HCT116 (cell line): ENCODE results near the gene VPS11. TPM values are rescaled to one million over a fixed set of nuclear protein-coding genes. Genes with fewer than 3 reads are reported as not detected.

ENCODE experiments used
- ATAC-seq: fragments of 200-7000 bp; cut with Tn5 transposase; 2 replicates; pipeline ENCODE4 v1.9.1; 2020; ENCODE audit warnings: mild to moderate bottlenecking, moderate library complexity
- BruUV-seq: library from RNA; stranded (reverse); fragments of 400-500 nt; replicated peaks from 2 replicates; lab custom pipeline; 2021; lab: Mats Ljungman, UMichigan
- CTCF ChIA-PET: fragments of 300-600 bp; sonication (Branson Sonifier 250); formaldehyde crosslinking; loops from one replicate; lab custom pipeline; 2021; ENCODE audit warnings: antibody characterized with exemption; lab: Charles Lee
- POLR2A ChIA-PET: fragments of 300-600, 350-600 bp; sonication (Branson Sonifier 250); formaldehyde crosslinking; loops from one replicate; lab custom pipeline; 2021; ENCODE audit warnings: antibody characterized with exemption; lab: Charles Lee
- RAD21 ChIA-PET, 2 experiments: fragments of 300-600 bp; sonication (Branson Sonifier 250); formaldehyde crosslinking; loops; one replicate each; lab custom pipeline; 2023; ENCODE audit warnings: low total read pairs in 2 of 2; ENCODE audit not compliant: uncharacterized antibody in 2 of 2, unreplicated experiment in 2 of 2, low non-redundant PET in 1 of 2; lab: Charles Lee
- DNase-seq: peaks from one replicate; pipeline ENCODE4 v3.0.0-alpha.2; 2010; ENCODE audit warnings: low read depth, low spot score
- H2AFZ ChIP-seq: fragments of 200-600 bp; shearing (Covaris generic), sonication (generic); 2 replicates; pipeline ENCODE4 v1.6.1; 2017; ENCODE audit warnings: low read depth, mixed run types, mixed read lengths, antibody characterized with exemption, low read length; ENCODE audit not compliant: poor library complexity, severe bottlenecking
- H3K27ac ChIP-seq: 2 replicates; pipeline ENCODE4 v1.5.1; 2012; ENCODE audit warnings: low read depth, low read length
- H3K27me3 ChIP-seq: fragments of 200-600 bp; sonication (generic); 2 replicates; pipeline ENCODE4 v1.6.1; 2016; ENCODE audit warnings: mixed run types, low read length, mixed read lengths; ENCODE audit not compliant: insufficient read depth
- H3K36me3 ChIP-seq, 2 experiments: fragments of 200-500 bp in 1 of 2; fragments of 200-600 bp in 1 of 2; sonication (Bioruptor generic) in 1 of 2; sonication (generic) in 1 of 2; 2 replicates each; pipeline versions ENCODE4 v1.5.1 to v1.6.1; 2014 to 2016; ENCODE audit warnings: low read length in 2 of 2, inconsistent platforms in 1 of 2, mixed read lengths in 1 of 2, mixed run types in 1 of 2; ENCODE audit not compliant: insufficient read depth in 2 of 2, control insufficient read depth in 1 of 2
- H3K4me1 ChIP-seq, 2 experiments: fragments of 200-600 bp in 1 of 2; sonication (generic) in 1 of 2; 2 replicates each; pipeline versions ENCODE4 v1.5.1 to v1.6.1; 2012 to 2017; ENCODE audit warnings: low read length in 2 of 2, inconsistent platforms in 1 of 2, mild to moderate bottlenecking in 1 of 2, mixed read lengths in 1 of 2, mixed run types in 1 of 2, moderate library complexity in 1 of 2; ENCODE audit not compliant: insufficient read depth in 2 of 2, control insufficient read depth in 1 of 2
- H3K4me2 ChIP-seq: fragments of 200-600 bp; sonication (generic); 2 replicates; pipeline ENCODE4 v1.6.1; 2017; ENCODE audit warnings: mixed run types, low read length, mixed read lengths
- H3K4me3 ChIP-seq, 2 experiments: fragments of 200-600 bp in 1 of 2; sonication (generic) in 1 of 2; replicated peaks in 1 of 2; 2 replicates each; pipeline ENCODE4 v1.5.1; 2011 to 2016; ENCODE audit warnings: low read length in 2 of 2, control low read depth in 1 of 2, low read depth in 1 of 2, mild to moderate bottlenecking in 1 of 2, mixed read lengths in 1 of 2, mixed run types in 1 of 2
- H3K79me2 ChIP-seq: fragments of 200-600 bp; sonication (generic); 2 replicates; pipeline ENCODE4 v1.6.1; 2017; ENCODE audit warnings: mild to moderate bottlenecking, mixed run types, low read length, moderate library complexity, mixed read lengths; ENCODE audit not compliant: insufficient read depth
- H3K9ac ChIP-seq: fragments of 200-600 bp; sonication (generic); 2 replicates; pipeline ENCODE4 v1.6.1; 2016; ENCODE audit warnings: low read length, mixed read lengths
- H3K9me2 ChIP-seq: fragments of 200-600 bp; sonication (generic), shearing (Covaris generic); 2 replicates; pipeline ENCODE4 v1.6.1; 2017; ENCODE audit warnings: mixed run types, mild to moderate bottlenecking, moderate library complexity; ENCODE audit not compliant: insufficient read depth
- H3K9me3 ChIP-seq, 2 experiments: fragments of 200-500 bp in 1 of 2; fragments of 200-600 bp in 1 of 2; sonication (Bioruptor generic) in 1 of 2; sonication (generic) in 1 of 2; 2 replicates each; pipeline ENCODE4 v1.6.1; 2014 to 2017; ENCODE audit warnings: low read length in 2 of 2, mixed read lengths in 2 of 2, inconsistent platforms in 1 of 2, low read depth in 1 of 2, mild to moderate bottlenecking in 1 of 2, mixed run types in 1 of 2, moderate library complexity in 1 of 2; ENCODE audit not compliant: control insufficient read depth in 1 of 2, insufficient read depth in 1 of 2
- H4K20me1 ChIP-seq: fragments of 200-600 bp; sonication (generic), shearing (Covaris generic); 2 replicates; pipeline ENCODE4 v1.6.1; 2017; ENCODE audit warnings: mixed run types, mild to moderate bottlenecking, moderate library complexity; ENCODE audit not compliant: insufficient read depth
- ATF3 ChIP-seq: IDR thresholded peaks from 2 replicates; pipeline ENCODE4 v1.6.1; 2012
- CTCF ChIP-seq, 3 experiments: fragments of 200-600 bp in 1 of 3; sonication (generic) in 1 of 3; IDR thresholded peaks in 2 of 3; conservative IDR thresholded peaks in 1 of 3; 2 replicates each; pipeline ENCODE4 v1.5.1; 2012 to 2017; ENCODE audit warnings: low read depth in 2 of 3, low read length in 2 of 3, antibody characterized with exemption in 1 of 3, borderline replicate concordance in 1 of 3, control low read depth in 1 of 3, mild to moderate bottlenecking in 1 of 3, mixed read lengths in 1 of 3, mixed run types in 1 of 3, moderate library complexity in 1 of 3; ENCODE audit not compliant: insufficient read depth in 1 of 3
- EGR1 ChIP-seq: IDR thresholded peaks from 2 replicates; pipeline ENCODE4 v1.6.1; 2012; ENCODE audit warnings: low read depth
- FOSL1 ChIP-seq: IDR thresholded peaks from 2 replicates; pipeline ENCODE4 v1.6.1; 2012; ENCODE audit warnings: low read depth
- POLR2AphosphoS5 ChIP-seq: IDR thresholded peaks from 2 replicates; pipeline ENCODE4 v1.6.1; 2011; ENCODE audit warnings: mild to moderate bottlenecking, low read depth, low read length, moderate library complexity
- RAD21 ChIP-seq: IDR thresholded peaks from 2 replicates; pipeline ENCODE4 v1.6.1; 2012; ENCODE audit warnings: low read depth, mild to moderate bottlenecking
- ZBTB33 ChIP-seq: IDR thresholded peaks from 2 replicates; pipeline ENCODE4 v1.6.1; 2011; ENCODE audit warnings: mild to moderate bottlenecking, low read length, moderate library complexity; ENCODE audit not compliant: insufficient replicate concordance; ENCODE audit errors: extremely low read depth
- ZFX ChIP-seq: fragments of 450-650 bp; IDR thresholded peaks from 2 replicates; pipeline ENCODE4 v1.6.1; 2017
- intact Hi-C: fragments of 100-400 bp; cut with micrococcal nuclease; formaldehyde crosslinking; loops from 2 replicates; pipeline ENCODE4 v1.10.0; 2022
- total RNA-seq: library from RNA; stranded (reverse); gene quantifications from one replicate; pipeline ENCODE4 v1.2.1, GENCODE V29; 2021; ENCODE audit not compliant: unreplicated experiment

VPS11 gene
- total RNA-seq, 1 experiment from 2014 or later: 20.4 TPM

- H3K9ac ChIP-seq: peak overlapping the region; percentile 95
- CTCF ChIA-PET: interaction anchor here (0.8 to 2.0 kb wide), 4 partner anchors 11 to 366 kb away, joined by 3 to 9 read pairs (median 3); partner anchors contain the start of gene VPS11
Observed at GRCh38 chr11:119055901-119056300, 11.7 kb upstream of the VPS11 start.

More at GRCh38 chr11:119055901-119056300, 11.7 kb upstream of the VPS11 start:
- Histone ChIP-seq H2AFZ (no peak overlapping the region), H3K27ac (peak overlapping the region; percentile 68), H3K79me2 (peaks cover 19% of the 10 kb centered on the region), H3K4me1 (peaks cover 3 to 16% of the 10 kb centered on the region in 2 experiments; a peak in 3 of 4 replicates), H3K4me3 (peak overlapping the region; percentile 67 to 96), H3K27me3 (no peaks in the 10 kb centered on the region), H4K20me1 (no peaks in the 10 kb centered on the region), H3K36me3 (peaks cover 29 to 31% of the 10 kb centered on the region in 2 experiments; a peak in 3 of 4 replicates), H3K9me2 (no peaks in the 10 kb centered on the region), H3K4me2 (peak overlapping the region; percentile 78), H3K9me3 (no peaks in the 10 kb centered on the region)
- TF ChIP-seq ZBTB33 (no peak), EGR1 (no peak), POLR2AphosphoS5 (no peak), CTCF (IDR thresholded peaks at IDR 0.05 in 2 of 3, conservative IDR thresholded peaks at IDR 0.05 in 1 of 3; ENCODE audit: borderline replicate concordance in 1 of 3, insufficient read depth in 1 of 3, low read depth in 2 of 3, low read length in 2 of 3) (peak in 2 of 3 experiments; percentile 26 to 43; a peak in 2 of 6 replicates), ZFX (no peak), ATF3 (no peak), FOSL1 (no peak), RAD21 (peak; percentile 58)
- POLR2A ChIA-PET: interaction anchor here (1.0 to 1.7 kb wide), 5 partner anchors 10 to 282 kb away, joined by 3 to 6 read pairs (median 3); partner anchors contain the start of gene DPAGT1
- ATAC-seq (no peak), DNase-seq (peak; percentile 42)
- RAD21 ChIA-PET: interaction anchor here in 1 of 2 experiments (0.8 kb wide), 1 partner anchor 12 kb away, joined by 3 read pairs; the partner anchor contains the start of gene VPS11
- intact Hi-C loops: loop anchor here (1.0 kb wide), 1 partner anchor 325 kb away; the partner anchor contains the start of gene USP2
- BruUV-seq: no TSS peak
